Epithelial cell of esophagus (primary cell): ENCODE results near the gene FUOM.
A peak's percentile ranks its signal among the peaks of the same experiment; 100 is the strongest.

ENCODE experiments used
- DNase-seq: peaks from one replicate; pipeline ENCODE4 v3.0.0; 2010; ENCODE audit warnings: low read depth
- H3K4me3 ChIP-seq: 2 replicates; pipeline ENCODE4 v1.5.1; 2011; ENCODE audit warnings: mild to moderate bottlenecking, low read length, control low read depth
- CTCF ChIP-seq: IDR thresholded peaks from 2 replicates; pipeline ENCODE4 v1.5.1; 2011; ENCODE audit warnings: low read depth, mild to moderate bottlenecking, low read length, control low read depth, inconsistent platforms; ENCODE audit not compliant: insufficient read depth; ENCODE audit errors: missing control alignments

FUOM gene

GRCh38 chr10:133358925-133359310, 1.1 kb upstream of the FUOM start:
- TF ChIP-seq CTCF: no peak
- H3K4me3 ChIP-seq: no peak overlapping the region
- no peak for DNase-seq

- TF ChIP-seq CTCF: no peak
- no peak overlapping the region for H3K4me3 ChIP-seq
- DNase-seq: no peak
Measured at GRCh38 chr10:133358162-133358924, 524 bp upstream of the FUOM start.

DNA sequence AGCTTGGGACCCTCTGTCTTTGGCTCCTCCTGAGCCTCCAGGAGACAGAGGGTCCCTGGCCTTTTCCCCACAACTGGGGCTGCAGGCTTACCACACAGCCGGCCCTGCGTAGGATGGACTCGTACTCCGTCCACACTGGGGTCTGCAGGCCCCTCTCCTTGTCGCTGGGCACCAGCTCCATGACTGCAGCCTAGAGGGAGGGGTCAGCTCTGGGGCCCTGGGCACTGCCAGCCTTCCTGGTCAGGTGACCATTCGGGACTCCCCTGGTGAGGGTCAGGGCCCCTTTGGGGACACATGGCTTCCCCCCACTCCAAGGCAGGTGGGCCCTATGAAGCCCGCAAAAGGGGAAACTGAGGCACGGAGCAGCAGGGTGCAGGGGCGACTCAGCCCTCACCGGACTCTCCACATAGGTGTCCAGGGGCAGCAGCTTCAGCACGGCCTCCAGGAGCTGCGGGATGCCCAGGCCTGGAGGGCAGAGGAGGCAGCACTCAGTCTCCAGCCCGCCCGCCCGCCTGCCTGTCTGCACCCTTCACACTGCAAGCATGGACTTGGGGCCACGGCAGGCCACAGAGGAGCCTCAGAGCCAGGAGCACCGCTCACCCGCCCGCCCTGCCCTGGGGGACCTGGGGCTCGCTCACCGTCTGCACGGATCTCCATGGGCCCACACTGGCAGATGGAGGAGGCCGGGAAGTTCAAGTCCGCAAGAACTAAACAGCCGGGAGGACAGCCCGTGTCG, 1.1 kb downstream of the FUOM start:
- no peak for TF ChIP-seq CTCF
- peak overlapping the region; percentile 49 for H3K4me3 ChIP-seq
- no peak for DNase-seq

DNA sequence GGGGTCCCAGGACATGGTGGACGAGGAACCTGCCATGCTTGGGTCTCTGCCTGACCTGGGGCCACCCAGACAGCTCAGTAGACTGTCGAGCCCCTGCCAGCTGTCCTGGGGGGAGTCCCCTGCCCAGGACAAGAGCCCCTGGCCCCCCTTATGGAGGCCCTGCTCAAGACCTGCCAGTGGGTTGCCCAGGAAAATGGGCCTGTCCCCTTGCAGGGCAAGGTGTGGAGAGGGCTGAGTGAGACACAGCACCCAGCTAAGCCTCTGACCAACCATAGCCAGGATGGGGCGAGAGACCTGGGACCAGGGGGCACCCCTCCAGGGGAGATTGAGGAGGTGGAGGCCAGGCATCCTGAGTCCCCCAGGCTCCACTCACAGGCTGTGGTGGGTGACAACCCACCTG, 1.8 kb downstream of the FUOM start:
- no peak for DNase-seq

GRCh38 chr10:133355266-133355665, 2.6 kb downstream of the FUOM start:
- no peak for TF ChIP-seq CTCF
- DNase-seq: no peak
- no peak overlapping the region for H3K4me3 ChIP-seq

More for the DNA sequence above, 1.8 kb downstream of the FUOM start:
- no peak for TF ChIP-seq CTCF
- H3K4me3 ChIP-seq: no peak overlapping the region

GRCh38 chr10:133354672-133355240, 3.1 kb downstream of the FUOM start:
- TF ChIP-seq CTCF: no peak
- no peak overlapping the region for H3K4me3 ChIP-seq
- no peak for DNase-seq
